WTC11 (cell line): ENCODE data around the gene AIG1. TPM values are rescaled to one million over a fixed set of nuclear protein-coding genes. Genes with fewer than 3 reads are reported as not detected.
"Not testable (repeated sequence)": the region's sequence is repeated elsewhere in the genome, so short reads cannot be mapped to it uniquely, and the experiment has no call there.

Experiments used
- ATAC-seq: fragments of 200-7000 bp; cut with Tn5 transposase; 2 replicates; pipeline ENCODE4 v1.10.0; 2021; ENCODE audit warnings: mild to moderate bottlenecking, moderate library complexity
- CTCF ChIA-PET: fragments of 300-600 bp; sonication (Branson Sonifier 250); formaldehyde crosslinking; loops from one replicate; lab custom pipeline; 2021; ENCODE audit warnings: antibody characterized with exemption; lab: Charles Lee
- POLR2A ChIA-PET: fragments of 350-600 bp; sonication (Branson Sonifier 250); formaldehyde crosslinking; loops from one replicate; lab custom pipeline; 2021; ENCODE audit warnings: antibody characterized with exemption; lab: Charles Lee
- DNase-seq: peaks from one replicate; pipeline ENCODE4 v3.0.0; 2021; ENCODE audit warnings: low spot score
- H3K27ac Mint-ChIP-seq: 2 replicates; pipeline ENCODE4 v1.8.0; 2021; ENCODE audit warnings: mixed read lengths
- H3K27me3 Mint-ChIP-seq: 2 replicates; pipeline ENCODE4 v1.8.0; 2021; ENCODE audit warnings: low read depth, mild to moderate bottlenecking, moderate library complexity, mixed read lengths
- H3K36me3 Mint-ChIP-seq: 2 replicates; pipeline ENCODE4 v1.8.0; 2021; ENCODE audit warnings: mixed read lengths
- H3K4me1 Mint-ChIP-seq: 2 replicates; pipeline ENCODE4 v1.8.0; 2022; ENCODE audit warnings: mixed read lengths
- H3K4me3 Mint-ChIP-seq: 2 replicates; pipeline ENCODE4 v1.8.0; 2021; ENCODE audit warnings: mild to moderate bottlenecking, moderate library complexity, mixed read lengths
- H3K9me3 Mint-ChIP-seq: 2 replicates; pipeline ENCODE4 v1.8.0; 2021; ENCODE audit warnings: mixed read lengths
- E2F1 ChIP-seq: sonication (generic); formaldehyde crosslinking; IDR thresholded peaks from 2 replicates; pipeline ENCODE4 v1.8.0; 2022; ENCODE audit warnings: mild to moderate bottlenecking, missing genetic modification reagents
- ELF4 ChIP-seq: sonication (generic); formaldehyde crosslinking; IDR thresholded peaks from 2 replicates; pipeline ENCODE4 v1.8.1; 2022; ENCODE audit warnings: low read depth, mild to moderate bottlenecking, moderate library complexity, missing genetic modification reagents
- EMX1 ChIP-seq: fragments of 250-450 bp; sonication (Bioruptor Pico); IDR thresholded peaks from 2 replicates; pipeline ENCODE4 v1.8.0; 2021; ENCODE audit warnings: mild to moderate bottlenecking
- FOXK1 ChIP-seq: sonication (generic); formaldehyde crosslinking; IDR thresholded peaks from 2 replicates; pipeline ENCODE4 v1.8.0; 2022; ENCODE audit warnings: mild to moderate bottlenecking, moderate library complexity, missing genetic modification reagents
- HMGA2 ChIP-seq: fragments of 250-450 bp; sonication (Bioruptor Pico); IDR thresholded peaks from 2 replicates; pipeline ENCODE4 v1.4.0; 2021; ENCODE audit warnings: mild to moderate bottlenecking, moderate library complexity
- KAT7 ChIP-seq: sonication (generic); formaldehyde crosslinking; IDR thresholded peaks from 2 replicates; pipeline ENCODE4 v1.8.1; 2023; ENCODE audit warnings: missing genetic modification reagents, mild to moderate bottlenecking, borderline replicate concordance
- MAX ChIP-seq: sonication (generic); formaldehyde crosslinking; IDR thresholded peaks from 2 replicates; pipeline ENCODE4 v1.8.0; 2022; ENCODE audit warnings: mild to moderate bottlenecking, missing genetic modification reagents
- OVOL2 ChIP-seq: fragments of 250-450 bp; sonication (Bioruptor Pico); IDR thresholded peaks from 2 replicates; pipeline ENCODE4 v1.9.0; 2021; ENCODE audit warnings: mild to moderate bottlenecking, borderline replicate concordance
- ZNF121 ChIP-seq: sonication (generic); formaldehyde crosslinking; IDR thresholded peaks from 2 replicates; pipeline ENCODE4 v1.8.0; 2023; ENCODE audit warnings: missing genetic modification reagents
- ZNF396 ChIP-seq: fragments of 250-450 bp; sonication (Bioruptor Pico); IDR thresholded peaks from 2 replicates; pipeline ENCODE4 v1.8.0; 2021; ENCODE audit warnings: mild to moderate bottlenecking, moderate library complexity, borderline replicate concordance
- total RNA-seq: library from RNA; stranded (reverse); gene quantifications from 3 replicates; pipeline ENCODE4 v1.2.3, GENCODE V29; 2021
- TF ChIP-seq, protein P1 (sequence below): sonication (generic); formaldehyde crosslinking; IDR thresholded peaks from 2 replicates; pipeline ENCODE4 v1.8.1; 2022; ENCODE audit warnings: mild to moderate bottlenecking, missing genetic modification reagents, moderate library complexity, borderline replicate concordance
- TF ChIP-seq, protein P2 (sequence below): sonication (generic); formaldehyde crosslinking; IDR thresholded peaks from 2 replicates; pipeline ENCODE4 v1.8.0; 2022; ENCODE audit warnings: mild to moderate bottlenecking, missing genetic modification reagents
- TF ChIP-seq, protein P3 (sequence below): sonication (generic); formaldehyde crosslinking; IDR thresholded peaks from 2 replicates; pipeline ENCODE4 v1.8.1; 2022; ENCODE audit warnings: mild to moderate bottlenecking, moderate library complexity, missing genetic modification reagents
- TF ChIP-seq, protein P4 (sequence below): sonication (generic); formaldehyde crosslinking; conservative IDR thresholded peaks from 2 replicates; pipeline ENCODE4 v1.8.1; 2023; ENCODE audit warnings: mild to moderate bottlenecking, low read depth, missing genetic modification reagents, moderate library complexity

AIG1 gene
- total RNA-seq, 1 experiment from 2014 or later, result 38.8 TPM

DNA sequence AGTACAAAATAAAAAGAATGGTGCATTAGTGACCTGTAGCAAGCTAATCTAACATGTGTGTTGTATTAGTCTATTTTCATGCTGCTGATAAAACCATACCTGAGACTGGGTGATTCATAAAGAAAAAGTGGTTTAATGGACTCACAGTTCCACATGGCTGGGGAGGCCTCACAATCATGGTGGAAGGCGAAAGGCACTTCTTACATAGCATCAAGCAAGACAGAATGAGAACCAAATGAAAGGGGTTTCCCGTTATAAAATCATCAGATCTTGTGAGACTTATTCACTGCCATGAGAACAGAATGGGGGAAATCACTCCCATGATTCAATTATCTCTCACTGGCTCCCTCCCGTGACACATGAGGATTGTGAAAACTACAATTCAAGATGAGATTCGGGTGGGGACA, 45.4 kb upstream of the AIG1 start:
- POLR2A ChIA-PET, result no interaction called here
- DNase-seq (no peak), ATAC-seq (no peak)
- Mint-ChIP-seq H3K9me3 (peaks cover 3% of the 10 kb centered on the region), H3K27me3 (no peaks in the 10 kb centered on the region), H3K27ac (no peak overlapping the region), H3K4me3 (no peak overlapping the region)
- TF ChIP-seq, protein P1, sequence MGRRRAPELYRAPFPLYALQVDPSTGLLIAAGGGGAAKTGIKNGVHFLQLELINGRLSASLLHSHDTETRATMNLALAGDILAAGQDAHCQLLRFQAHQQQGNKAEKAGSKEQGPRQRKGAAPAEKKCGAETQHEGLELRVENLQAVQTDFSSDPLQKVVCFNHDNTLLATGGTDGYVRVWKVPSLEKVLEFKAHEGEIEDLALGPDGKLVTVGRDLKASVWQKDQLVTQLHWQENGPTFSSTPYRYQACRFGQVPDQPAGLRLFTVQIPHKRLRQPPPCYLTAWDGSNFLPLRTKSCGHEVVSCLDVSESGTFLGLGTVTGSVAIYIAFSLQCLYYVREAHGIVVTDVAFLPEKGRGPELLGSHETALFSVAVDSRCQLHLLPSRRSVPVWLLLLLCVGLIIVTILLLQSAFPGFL (CRISPR knock-in tag), result no peak
- no peak for TF ChIP-seq MAX (CRISPR knock-in tag)
- TF ChIP-seq, all 79 proteins: peak for 0
- Mint-ChIP-seq H3K4me1 (0 out of 2 replicates have a peak, but pooled peaks cover 4% of the 10 kb centered on the region), H3K36me3 (no peaks in the 10 kb centered on the region)
- CTCF ChIA-PET, result no interaction called here

- peaks cover 3% of the 10 kb centered on the region for H3K9me3 Mint-ChIP-seq
- H3K4me1 Mint-ChIP-seq, result no peaks in the 10 kb centered on the region
- ATAC-seq (no peak), DNase-seq (no peak)
- no peaks in the 10 kb centered on the region for H3K27me3 Mint-ChIP-seq
- ChIA-PET CTCF (interaction anchor here (2.8 kb wide), 1 partner anchor 8 kb away, joined by 12 read pairs; no protein-coding TSS in a partner anchor), POLR2A (no interaction called here)
- no peaks in the 10 kb centered on the region for H3K36me3 Mint-ChIP-seq
- H3K4me3 Mint-ChIP-seq, result no peak overlapping the region
- H3K27ac Mint-ChIP-seq, result no peak overlapping the region
- no peak for TF ChIP-seq ZNF121 (CRISPR knock-in tag)
- TF ChIP-seq, protein P2, sequence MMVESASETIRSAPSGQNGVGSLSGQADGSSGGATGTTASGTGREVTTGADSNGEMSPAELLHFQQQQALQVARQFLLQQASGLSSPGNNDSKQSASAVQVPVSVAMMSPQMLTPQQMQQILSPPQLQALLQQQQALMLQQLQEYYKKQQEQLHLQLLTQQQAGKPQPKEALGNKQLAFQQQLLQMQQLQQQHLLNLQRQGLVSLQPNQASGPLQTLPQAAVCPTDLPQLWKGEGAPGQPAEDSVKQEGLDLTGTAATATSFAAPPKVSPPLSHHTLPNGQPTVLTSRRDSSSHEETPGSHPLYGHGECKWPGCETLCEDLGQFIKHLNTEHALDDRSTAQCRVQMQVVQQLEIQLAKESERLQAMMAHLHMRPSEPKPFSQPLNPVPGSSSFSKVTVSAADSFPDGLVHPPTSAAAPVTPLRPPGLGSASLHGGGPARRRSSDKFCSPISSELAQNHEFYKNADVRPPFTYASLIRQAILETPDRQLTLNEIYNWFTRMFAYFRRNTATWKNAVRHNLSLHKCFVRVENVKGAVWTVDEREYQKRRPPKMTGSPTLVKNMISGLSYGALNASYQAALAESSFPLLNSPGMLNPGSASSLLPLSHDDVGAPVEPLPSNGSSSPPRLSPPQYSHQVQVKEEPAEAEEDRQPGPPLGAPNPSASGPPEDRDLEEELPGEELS (CRISPR knock-in tag), result no peak
- no peak for TF ChIP-seq FOXK1 (CRISPR knock-in tag)
- no peak for TF ChIP-seq ELF4
- no peak for TF ChIP-seq HMGA2
- TF ChIP-seq KAT7 (CRISPR knock-in tag), result no peak
- TF ChIP-seq, protein P3, sequence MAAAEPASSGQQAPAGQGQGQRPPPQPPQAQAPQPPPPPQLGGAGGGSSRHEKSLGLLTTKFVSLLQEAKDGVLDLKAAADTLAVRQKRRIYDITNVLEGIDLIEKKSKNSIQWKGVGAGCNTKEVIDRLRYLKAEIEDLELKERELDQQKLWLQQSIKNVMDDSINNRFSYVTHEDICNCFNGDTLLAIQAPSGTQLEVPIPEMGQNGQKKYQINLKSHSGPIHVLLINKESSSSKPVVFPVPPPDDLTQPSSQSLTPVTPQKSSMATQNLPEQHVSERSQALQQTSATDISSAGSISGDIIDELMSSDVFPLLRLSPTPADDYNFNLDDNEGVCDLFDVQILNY (CRISPR knock-in tag), result no peak
- TF ChIP-seq ZNF396 (CRISPR knock-in tag), result no peak
- no peak for TF ChIP-seq OVOL2
- no peak for TF ChIP-seq EMX1
- TF ChIP-seq, protein P4, sequence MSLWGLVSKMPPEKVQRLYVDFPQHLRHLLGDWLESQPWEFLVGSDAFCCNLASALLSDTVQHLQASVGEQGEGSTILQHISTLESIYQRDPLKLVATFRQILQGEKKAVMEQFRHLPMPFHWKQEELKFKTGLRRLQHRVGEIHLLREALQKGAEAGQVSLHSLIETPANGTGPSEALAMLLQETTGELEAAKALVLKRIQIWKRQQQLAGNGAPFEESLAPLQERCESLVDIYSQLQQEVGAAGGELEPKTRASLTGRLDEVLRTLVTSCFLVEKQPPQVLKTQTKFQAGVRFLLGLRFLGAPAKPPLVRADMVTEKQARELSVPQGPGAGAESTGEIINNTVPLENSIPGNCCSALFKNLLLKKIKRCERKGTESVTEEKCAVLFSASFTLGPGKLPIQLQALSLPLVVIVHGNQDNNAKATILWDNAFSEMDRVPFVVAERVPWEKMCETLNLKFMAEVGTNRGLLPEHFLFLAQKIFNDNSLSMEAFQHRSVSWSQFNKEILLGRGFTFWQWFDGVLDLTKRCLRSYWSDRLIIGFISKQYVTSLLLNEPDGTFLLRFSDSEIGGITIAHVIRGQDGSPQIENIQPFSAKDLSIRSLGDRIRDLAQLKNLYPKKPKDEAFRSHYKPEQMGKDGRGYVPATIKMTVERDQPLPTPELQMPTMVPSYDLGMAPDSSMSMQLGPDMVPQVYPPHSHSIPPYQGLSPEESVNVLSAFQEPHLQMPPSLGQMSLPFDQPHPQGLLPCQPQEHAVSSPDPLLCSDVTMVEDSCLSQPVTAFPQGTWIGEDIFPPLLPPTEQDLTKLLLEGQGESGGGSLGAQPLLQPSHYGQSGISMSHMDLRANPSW, result no peak
- no peak for TF ChIP-seq E2F1 (CRISPR knock-in tag)
- TF ChIP-seq, all 79 proteins: peak for 0
Measured at GRCh38 chr6:143018955-143019354, 41.7 kb upstream of the AIG1 start.

DNA sequence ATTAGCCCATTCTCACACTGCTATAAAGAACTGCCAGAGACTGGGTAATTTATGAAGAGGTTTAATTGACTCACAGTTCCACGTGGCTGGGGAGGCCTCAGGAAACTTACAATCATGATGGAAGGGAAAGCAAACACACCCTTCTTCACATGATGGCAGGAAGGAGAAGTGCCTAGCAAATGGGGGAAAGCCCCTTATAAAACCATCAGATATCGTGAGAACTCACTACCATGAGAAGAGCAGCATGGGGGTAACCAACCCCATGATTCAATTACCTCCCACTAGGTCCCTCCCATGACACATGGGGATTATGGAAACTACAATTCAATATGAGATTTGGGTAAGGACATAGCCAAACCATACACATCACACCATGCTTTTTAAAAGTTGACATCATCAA, 39.8 kb upstream of the AIG1 start:
- H3K4me3 Mint-ChIP-seq, H3K9me3 Mint-ChIP-seq, H3K4me1 Mint-ChIP-seq, H3K27ac Mint-ChIP-seq, H3K27me3 Mint-ChIP-seq, H3K36me3 Mint-ChIP-seq, CTCF ChIA-PET, DNase-seq, ATAC-seq, POLR2A ChIA-PET: not testable (repeated sequence)
